GM12864 (cell line): ENCODE results near the gene SIN3A.

Experiments used
- DNase-seq: peaks from one replicate; pipeline ENCODE4 v3.0.0-alpha.2; 2011; ENCODE audit warnings: low read depth
- H3K4me3 ChIP-seq: 2 replicates; pipeline ENCODE4 v1.5.1; 2011; ENCODE audit warnings: mild to moderate bottlenecking, low read depth, low read length, control low read depth
- TF ChIP-seq, protein P1 (sequence below): IDR thresholded peaks from 2 replicates; pipeline ENCODE4 v1.5.1; 2011; ENCODE audit warnings: low read depth, mild to moderate bottlenecking, moderate library complexity, low read length, control low read depth, inconsistent platforms; ENCODE audit errors: missing control alignments

Gene SIN3A

GRCh38 chr15:75454471-75455378, 3.2 kb upstream of the SIN3A start:
- peak overlapping the region; percentile 96 for H3K4me3 ChIP-seq
- TF ChIP-seq, protein P1, sequence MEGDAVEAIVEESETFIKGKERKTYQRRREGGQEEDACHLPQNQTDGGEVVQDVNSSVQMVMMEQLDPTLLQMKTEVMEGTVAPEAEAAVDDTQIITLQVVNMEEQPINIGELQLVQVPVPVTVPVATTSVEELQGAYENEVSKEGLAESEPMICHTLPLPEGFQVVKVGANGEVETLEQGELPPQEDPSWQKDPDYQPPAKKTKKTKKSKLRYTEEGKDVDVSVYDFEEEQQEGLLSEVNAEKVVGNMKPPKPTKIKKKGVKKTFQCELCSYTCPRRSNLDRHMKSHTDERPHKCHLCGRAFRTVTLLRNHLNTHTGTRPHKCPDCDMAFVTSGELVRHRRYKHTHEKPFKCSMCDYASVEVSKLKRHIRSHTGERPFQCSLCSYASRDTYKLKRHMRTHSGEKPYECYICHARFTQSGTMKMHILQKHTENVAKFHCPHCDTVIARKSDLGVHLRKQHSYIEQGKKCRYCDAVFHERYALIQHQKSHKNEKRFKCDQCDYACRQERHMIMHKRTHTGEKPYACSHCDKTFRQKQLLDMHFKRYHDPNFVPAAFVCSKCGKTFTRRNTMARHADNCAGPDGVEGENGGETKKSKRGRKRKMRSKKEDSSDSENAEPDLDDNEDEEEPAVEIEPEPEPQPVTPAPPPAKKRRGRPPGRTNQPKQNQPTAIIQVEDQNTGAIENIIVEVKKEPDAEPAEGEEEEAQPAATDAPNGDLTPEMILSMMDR = no peak
- no peak for DNase-seq

- DNase-seq = peak; percentile 99
- peak overlapping the region; percentile 96 for H3K4me3 ChIP-seq
- TF ChIP-seq, protein P1 = no peak
Observed at GRCh38 chr15:75453703-75454470, 2.4 kb upstream of the SIN3A start.

- no peak for DNase-seq
- H3K4me3 ChIP-seq = peak overlapping the region; percentile 64
- TF ChIP-seq, protein P1 = peak; percentile 35
Observed at GRCh38 chr15:75452865-75453702, 1.6 kb upstream of the SIN3A start.

- TF ChIP-seq, protein P1 = no peak
- DNase-seq = no peak
- H3K4me3 ChIP-seq = peak overlapping the region; percentile 64
Observed at GRCh38 chr15:75452364-75452864, 924 bp upstream of the SIN3A start.

DNA sequence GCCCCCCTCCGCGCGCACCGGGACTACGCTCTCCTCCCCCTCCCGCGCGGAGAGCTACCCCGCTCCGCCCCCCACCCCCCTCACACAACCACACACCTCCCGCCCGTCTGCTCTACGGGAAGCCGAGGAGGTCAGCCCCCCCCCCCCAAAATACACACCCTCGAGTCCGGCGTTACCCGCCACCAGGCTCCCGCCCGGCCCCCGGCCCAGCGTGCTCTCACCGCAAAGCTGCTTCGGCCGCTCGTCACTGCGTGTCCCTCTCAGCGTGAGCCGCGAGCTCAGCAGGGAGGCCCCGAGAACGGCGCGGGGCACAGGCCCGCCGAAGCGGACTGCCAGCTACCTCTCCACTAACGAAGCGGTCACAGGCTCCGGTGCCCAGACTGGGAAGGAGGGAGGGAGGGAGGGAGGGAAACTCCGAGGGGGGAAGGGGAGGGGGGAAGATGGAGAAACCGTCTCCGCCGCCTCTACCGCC, 252 bp downstream of the SIN3A start:
- DNase-seq = no peak
- TF ChIP-seq, protein P1 = no peak
- H3K4me3 ChIP-seq = peak overlapping the region; percentile 73
